ENCODE measurements around the gene NXF3.
A peak's percentile ranks its signal among the peaks of the same experiment; 100 is the strongest.
"Not testable (repeated sequence)": the region's sequence is repeated elsewhere in the genome, so short reads cannot be mapped to it uniquely, and the experiment has no call there.

The NXF3 gene, protein sequence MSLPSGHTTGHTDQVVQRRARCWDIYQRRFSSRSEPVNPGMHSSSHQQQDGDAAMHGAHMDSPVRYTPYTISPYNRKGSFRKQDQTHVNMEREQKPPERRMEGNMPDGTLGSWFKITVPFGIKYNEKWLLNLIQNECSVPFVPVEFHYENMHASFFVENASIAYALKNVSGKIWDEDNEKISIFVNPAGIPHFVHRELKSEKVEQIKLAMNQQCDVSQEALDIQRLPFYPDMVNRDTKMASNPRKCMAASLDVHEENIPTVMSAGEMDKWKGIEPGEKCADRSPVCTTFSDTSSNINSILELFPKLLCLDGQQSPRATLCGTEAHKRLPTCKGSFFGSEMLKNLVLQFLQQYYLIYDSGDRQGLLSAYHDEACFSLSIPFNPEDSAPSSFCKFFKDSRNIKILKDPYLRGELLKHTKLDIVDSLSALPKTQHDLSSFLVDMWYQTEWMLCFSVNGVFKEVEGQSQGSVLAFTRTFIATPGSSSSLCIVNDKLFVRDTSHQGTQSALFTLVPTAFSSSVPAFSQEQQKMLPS

DNA sequence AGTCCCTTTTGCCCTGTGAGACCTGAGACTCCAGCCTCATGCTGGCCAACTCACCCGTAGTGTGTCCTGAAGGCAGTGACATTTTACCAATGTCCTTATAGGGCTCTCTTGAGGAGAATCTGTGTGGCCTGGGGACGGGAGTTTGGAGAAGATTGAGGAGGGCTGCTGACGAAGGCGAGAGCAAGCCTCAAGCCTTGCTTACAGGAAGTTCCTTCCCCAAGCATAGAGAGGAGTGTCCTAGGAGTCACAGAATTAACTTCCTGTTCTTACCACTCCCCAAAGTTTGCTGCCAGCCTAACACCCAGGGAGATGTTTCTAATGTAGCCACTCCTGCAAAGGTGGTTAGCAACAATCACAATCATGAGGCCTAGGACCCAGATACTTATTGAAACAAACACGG is at the start of gene NXF3:
Gene NXF3 (minus strand): TSS at position 202 of the 400 bp plus-strand sequence. CDS start 120 bp downstream, at position 82.
- DNase-seq = peak; percentile 70

DNA sequence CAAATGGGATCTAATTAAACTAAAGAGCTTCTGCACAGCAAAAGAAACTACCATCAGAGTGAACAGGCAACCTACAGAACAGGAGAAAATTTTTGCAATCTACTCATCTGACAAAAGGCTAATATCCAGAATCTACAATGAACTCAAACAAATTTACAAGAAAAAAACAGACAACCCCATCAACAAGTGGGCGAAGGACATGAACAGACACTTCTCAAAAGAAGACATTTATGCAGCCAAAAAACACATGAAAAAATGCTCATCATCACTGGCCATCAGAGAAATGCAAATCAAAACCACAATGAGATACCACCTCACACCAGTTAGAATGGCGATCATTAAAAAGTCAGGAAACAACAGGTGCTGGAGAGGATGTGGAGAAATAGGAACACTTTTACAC is 43.6 kb upstream of the NXF3 start:
- DNase-seq = not testable (repeated sequence)

DNA sequence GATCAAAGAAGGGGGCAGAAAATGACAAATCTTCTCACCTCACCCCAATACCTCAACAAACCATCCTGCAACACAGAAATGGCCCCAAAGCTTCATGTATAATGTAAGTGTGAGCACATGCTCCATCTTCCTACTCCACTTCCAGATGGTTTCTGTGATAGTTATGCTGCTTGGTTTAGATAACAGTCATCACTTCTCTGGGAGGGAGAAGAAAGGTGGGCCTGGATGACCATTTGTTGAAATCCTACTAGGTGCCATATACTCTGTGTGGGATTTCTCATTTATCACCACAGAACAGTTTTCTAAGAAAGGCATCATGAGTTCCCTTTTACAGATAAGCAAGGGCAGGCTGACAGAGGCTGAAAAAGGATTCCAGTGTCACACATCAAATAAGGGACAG is 31.3 kb upstream of the NXF3 start:
- DNase-seq = no peak

DNA sequence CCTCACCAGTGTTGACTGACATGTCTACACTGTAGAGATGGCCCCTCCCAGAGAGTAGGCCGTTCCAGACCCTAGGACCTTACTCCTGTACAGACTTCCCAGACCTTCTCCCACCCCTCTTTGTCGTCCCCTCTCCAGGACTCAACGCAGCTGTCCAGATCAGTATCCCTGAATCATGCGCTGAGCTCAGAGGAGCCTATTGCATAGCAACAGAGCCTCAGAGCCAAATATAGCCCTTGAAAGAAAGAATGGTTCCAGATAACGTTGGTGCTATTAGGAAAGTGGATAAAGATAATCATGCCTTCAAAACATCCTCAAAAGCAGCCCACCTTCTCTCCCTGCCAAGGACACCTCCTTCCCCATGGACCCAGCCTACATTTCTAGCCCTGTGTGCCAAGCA is 27.8 kb upstream of the NXF3 start:
- no peak for DNase-seq

DNA sequence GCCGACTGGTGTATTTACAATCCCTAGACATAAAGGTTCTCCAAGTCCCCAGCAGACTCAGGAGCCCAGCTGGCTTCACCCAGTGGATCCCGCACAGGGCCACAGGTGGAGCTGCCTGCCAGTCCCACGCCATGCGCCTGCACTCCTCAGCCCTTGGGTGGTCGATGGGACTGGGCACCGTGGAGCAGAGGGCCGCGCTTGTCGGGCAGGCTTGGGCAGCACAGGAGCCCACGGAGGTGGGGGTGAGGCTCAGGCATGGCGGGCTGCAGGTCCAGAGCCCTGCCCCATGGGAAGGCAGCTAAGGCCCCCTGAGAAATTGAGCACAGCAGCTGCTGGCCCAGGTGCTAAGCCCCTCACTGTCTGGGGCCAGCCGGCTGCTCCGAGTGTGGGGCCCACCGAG is 24.0 kb upstream of the NXF3 start:
- DNase-seq = not testable (repeated sequence)

DNA sequence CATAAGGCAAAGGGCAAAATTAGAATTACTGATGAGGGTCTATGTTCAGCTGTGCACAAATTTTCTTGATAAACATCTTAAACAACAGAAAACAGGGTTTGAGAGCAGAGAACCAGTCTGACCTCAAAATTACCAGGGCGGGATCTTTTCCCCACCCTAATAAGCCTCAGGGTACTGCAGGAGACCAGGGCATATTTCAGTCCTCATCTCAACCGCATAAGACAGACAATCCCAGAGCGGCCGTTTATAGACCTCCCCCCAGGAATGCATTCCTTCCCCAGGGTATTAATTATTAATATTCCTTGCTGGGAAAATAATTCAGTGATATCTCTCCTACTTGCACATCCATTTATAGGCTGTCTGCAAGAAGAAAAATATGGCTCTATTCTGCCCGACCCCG is 16.6 kb upstream of the NXF3 start:
- DNase-seq = not testable (repeated sequence)

DNA sequence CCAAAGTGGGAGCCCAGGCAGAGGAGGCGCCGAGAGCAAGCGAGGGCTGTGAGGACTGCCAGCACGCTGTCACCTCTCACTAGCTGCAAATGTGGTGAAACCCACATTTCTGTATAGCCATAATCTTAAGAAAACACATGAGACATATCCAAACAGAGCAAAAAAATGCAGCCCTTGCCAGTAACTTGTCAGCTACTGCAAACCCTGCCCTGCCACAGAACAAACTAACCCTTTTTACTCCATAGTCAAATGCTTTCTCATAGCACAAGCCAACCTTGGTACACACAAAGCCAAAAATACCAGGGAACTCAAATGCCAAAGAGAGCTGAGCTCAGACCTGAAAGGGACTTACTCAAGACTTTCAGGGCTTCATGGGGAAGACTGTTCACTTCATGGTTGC is 14.9 kb upstream of the NXF3 start:
- no peak for DNase-seq

DNA sequence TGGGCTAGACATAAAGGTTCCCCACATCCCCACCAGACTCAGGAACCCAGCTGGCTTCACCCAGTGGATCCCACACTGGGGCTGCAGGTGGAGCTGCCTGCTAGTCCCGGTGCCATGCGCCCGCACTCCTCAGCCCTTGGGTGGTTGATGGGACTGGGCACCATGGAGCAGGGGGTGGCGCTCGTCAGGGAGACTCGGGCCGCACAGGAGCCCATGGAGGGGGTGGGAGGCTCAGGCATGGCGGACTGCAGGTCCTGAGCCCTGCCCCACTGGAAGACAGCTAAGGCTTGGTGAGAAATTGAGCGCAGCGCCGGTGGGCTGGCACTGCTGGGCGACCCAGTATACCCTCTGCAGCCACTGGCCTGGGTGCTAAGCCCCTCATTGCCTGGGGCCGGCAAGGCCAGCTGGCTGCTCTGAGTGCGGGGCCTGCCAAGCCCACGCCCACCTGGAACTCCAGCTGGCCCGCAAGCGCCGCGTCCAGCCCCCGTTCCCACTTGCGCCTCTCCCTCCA is 14.3 kb upstream of the NXF3 start:
- not testable (repeated sequence) for DNase-seq

DNA sequence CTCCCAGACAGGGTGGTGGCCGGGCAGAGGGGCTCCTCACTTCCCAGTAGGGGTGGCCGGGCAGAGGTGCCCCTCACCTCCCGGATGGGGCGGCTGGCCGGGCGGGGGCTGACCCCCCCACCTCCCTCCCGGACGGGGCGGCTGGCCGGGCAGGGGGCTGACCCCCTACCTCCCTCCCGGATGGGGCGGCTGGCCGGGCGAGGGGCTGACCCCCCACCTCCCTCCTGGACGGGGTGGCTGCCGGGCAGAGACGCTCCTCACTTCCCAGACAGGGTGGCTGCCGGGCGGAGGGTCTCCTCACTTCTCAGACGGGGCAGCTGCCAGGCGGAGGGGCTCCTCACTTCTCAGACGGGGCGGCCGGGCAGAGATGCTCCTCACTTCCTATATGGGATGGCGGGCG is 11.4 kb upstream of the NXF3 start:
- not testable (repeated sequence) for DNase-seq

DNA sequence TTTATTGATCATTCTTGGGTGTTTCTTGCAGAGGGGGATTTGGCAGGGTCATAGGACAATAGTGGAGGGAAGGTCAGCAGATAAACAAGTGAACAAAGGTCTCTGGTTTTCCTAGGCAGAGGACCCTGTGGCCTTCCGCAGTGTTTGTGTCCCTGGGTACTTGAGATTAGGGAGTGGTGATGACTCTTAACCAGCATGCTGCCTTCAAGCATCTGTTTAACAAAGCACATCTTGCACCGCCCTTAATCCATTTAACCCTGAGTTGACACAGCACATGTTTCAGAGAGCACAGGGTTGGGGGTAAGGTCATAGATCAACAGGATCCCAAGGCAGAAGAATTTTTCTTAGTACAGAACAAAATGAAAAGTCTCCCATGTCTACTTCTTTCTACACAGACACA is 10.9 kb upstream of the NXF3 start:
- not testable (repeated sequence) for DNase-seq

DNA sequence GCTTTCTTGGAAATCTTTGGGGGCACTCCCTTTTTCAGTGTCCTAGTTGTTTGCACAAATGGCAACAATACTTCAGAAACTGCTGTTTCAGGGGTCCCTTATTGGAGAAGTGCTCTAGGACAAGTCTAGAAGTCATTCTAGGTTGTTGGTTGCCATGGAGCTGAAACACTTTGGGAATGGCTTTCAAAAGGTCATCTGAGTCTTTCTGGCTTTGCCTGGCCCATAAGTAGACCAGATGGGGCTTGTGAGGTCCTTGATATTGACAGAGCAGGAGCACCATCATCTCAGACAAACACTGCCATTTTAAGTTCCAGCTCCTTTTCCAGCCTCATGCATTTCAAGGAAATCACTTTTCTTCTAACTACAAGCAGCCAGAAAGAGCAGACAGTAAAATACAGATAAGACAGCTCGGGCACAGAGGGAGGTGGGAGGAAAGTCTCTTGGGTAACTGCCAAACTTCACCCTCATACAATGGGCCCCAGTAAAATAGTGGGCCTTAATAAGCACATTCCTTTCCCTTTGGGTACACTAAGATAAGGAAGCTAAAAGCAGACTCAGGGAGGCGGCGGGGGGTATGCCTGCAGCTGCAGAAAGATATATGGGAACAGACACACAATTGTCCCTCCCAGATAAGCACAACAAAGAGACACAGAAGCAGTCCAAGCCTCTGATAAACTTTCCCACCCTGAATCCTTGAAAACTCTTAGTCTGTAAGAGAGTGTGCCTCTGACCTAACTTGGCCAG is 8.5 kb upstream of the NXF3 start:
- no peak for DNase-seq

DNA sequence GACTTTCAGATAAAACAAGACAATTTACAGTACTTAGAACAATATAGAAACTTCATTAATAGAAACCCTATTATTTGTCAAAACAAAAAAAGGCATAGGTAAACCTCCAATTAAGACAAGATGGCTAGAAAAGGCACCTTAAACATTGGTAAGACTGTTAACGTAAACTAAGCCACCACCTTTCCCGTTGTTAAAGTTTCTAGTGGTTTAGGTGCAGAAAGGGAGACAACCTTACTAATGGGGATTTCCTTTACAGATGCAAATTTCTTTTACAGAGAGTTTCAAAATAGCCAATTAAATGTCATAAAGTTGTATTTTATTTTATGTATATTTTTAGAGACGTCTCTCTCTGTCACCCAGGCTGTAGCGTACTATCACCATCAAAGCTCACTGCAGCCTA is 7.5 kb upstream of the NXF3 start:
- no peak for DNase-seq

DNA sequence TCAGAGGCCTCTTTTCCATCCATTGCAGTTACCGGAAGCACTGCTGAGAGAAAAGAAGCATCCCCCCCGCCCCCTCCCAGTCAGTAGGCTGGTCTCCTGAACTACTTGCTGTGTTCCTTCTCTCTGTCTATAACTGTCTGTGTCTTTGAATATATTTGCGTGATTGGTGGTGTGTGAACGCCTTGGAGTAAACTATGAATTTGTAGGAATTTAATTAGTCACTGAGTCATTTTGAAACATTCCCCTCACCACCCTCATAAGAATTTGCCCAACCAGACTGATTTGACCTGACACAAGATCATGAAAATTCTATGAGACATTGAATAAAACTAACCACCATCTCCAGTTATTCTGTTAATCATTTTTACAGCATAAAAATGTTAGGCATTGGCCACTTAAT is 6.7 kb upstream of the NXF3 start:
- no peak for DNase-seq

DNA sequence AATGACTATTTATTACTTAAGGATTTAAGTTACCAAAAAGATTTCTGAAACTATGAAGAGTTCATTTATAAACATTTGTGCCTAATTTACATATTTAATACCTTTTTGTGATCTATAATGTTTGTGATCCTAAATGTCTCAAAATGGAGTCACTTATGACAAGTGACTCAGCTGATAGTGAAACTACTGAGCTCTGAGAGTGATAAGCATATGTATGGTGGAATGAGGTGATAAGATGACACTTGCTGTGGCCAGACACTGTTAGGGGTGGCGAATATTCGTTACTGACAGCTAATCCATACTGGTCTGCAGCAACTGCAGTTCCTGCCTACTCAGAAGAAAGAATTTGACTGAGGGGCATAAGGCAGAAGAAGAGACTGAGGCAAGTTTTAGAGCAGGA is 5.5 kb upstream of the NXF3 start:
- DNase-seq = no peak

DNA sequence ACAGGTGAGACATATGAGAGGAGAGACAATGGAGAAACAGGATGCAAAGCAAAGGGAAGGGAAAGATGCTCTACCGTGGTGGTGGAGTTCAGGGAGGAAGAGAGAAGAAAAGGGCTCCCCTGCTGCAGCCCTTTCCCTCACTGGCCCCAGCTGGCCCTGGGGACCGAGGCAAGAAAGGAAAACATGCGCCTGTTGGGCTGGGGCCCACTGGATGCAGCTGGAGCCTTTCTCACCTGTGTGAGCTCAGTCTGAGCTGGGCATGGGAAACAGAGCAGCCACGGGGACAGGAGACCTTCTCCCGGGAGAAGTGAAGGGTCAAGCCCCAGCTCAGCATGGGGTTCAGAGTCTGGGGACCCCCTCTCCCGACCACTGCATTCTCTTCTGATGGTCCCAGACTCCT is 11.9 kb downstream of the NXF3 start:
- DNase-seq = no peak

DNA sequence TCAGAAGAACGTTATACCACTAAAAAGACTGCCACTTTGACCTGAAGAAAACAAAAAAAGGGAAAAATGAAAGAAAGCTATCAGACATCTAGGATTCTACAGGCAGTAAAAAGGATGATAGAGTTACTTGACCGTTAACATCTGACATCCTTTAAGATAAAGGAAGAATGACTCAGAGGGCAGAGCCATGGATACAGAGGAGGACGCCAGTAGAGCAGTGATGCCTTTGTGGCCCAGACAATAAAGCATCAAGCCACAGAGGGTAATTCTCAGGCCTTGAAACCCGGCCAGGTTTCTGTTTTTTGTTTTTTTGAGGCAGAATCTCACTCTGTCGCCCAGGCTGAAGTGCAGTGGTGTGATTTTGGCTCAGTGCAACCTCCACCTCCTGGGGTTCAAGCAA is 19.5 kb downstream of the NXF3 start:
- DNase-seq = peak; percentile 63

DNA sequence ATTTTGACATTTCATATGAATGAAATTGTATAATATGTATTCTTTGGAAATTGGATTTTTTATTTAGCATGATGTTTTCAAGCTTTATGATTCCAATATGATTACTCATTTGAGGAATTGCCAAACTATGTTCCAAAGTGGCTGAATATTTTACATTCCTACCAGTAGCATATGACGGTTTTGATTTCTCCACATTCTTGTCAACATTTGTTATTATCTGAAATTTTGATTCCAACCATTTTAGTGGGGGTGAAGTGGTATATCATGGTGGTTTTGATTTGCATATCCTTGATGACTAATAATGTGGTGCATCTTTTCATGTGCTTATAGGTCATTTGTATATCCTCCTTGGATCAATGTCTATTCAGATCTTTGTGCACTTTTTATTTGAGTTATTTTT is 26.3 kb downstream of the NXF3 start:
- no peak for DNase-seq

DNA sequence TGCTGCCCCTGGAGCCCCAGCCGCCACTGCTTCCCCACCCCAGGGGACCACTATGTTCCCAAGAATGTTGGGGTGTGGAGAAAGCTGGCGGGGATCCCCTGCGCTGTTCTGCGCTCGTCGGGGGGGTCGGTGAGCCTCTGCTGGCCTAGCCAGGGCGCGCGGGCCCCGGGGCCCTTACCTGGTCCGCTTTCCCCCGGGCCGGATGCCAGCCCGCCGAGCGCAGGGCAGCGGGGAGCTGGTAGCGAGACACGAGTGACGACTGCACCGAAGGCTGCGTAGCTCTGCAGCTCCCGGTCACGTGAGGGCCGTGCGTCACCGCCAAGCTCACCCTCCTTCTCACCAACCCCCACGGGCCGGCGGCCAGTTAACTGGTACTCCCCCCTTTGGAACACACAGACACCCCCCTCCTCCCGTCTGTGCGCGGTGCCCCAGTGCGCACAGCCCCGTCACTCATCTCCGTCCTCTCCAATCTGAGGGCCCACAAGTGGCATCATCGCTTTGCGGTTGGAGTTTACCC is 29.0 kb downstream of the NXF3 start, which contains the start of gene BEX1:
Gene BEX1 (minus strand): TSS at position 254 of the 517 bp plus-strand sequence. CDS start 897 bp downstream, outside the sequence.
- DNase-seq = peak; percentile 65

DNA sequence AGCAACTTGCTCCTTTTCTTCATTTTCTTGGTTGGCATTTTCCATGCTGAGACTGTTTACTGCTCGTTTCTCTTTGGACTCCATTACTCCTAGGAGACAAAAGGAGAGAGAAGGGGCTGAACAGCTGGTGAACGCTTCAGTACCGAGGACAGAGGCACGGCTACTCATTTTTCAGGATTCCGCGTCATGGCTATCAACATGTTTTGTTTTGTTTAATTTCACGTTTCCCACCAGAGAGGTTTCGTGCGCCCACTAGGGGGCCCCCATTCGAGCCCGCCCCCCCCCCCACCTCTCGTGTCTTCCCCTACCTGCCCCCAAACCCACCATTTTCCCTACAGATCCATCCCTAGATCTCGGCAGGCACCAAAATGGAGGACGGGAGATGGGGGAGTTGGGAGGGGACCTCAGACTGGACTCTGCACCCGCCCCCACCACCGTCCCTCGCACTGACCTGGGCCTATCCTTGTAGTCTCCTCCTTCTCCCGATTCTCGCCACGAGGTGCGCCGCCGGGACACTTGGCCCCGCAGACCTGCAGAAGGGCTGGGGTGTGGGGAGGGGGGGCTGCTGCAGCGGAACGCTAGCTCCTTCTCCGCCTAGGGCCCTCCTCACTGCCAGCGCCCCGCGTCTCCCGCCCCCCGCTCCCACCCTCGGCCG is 29.6 kb downstream of the NXF3 start:
- DNase-seq = peak; percentile 25

DNA sequence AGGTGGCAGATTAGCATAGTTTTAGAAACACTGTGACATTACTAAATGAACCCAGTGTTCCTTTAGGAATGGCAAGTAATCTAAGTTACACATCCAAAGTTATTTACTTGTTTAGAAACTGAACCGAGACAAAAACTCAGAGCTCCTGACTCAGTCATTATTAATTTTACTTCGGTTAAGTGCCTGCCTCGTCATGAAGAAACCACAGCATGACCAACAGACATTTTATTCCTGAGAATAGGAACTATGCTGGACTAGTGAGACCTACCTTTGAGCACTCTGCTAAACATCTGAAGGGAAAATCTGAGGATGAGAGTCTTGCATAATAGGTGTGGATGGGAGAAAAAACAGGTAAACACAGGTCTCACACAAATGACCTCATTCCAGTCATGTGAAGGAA is 31.5 kb downstream of the NXF3 start:
- no peak for DNase-seq

DNA sequence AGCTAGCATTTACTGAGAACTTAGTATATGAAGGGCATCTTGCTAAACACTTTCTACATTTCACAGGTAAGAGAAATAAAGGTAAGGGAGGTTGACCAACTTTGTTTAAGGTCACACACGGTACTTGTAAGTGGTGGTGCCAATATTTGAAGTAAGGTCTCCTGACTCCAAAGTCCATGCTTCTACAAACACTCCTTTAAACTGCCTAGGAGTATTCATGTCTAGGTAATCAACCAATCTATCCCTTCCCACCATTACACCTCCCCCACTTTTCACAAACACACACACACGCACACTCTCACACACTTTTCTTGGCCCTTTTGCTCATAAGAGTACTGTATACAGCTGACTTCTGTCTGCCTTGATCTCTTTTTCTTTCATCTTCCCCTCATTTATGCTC is 36.0 kb downstream of the NXF3 start:
- no peak for DNase-seq

DNA sequence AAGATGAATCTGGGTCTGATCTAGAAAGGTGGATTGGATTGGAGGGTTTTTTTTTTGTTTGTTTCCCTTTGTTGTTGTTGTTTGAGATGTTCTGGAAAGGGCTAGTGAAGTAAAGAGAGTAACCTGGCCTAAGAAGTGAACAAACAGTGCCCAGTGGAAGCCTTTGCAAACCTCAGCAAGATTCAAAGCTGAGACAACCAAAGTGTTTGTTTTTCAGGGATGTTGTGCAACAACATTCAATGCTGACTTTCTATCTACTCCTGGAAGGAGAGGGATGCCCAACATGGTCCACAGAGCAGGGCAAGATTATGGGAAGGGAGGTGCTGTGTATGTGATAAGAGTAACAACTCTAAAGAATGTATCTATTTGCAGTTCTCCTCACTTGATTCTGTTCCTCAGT is 40.3 kb downstream of the NXF3 start:
- DNase-seq = no peak

DNA sequence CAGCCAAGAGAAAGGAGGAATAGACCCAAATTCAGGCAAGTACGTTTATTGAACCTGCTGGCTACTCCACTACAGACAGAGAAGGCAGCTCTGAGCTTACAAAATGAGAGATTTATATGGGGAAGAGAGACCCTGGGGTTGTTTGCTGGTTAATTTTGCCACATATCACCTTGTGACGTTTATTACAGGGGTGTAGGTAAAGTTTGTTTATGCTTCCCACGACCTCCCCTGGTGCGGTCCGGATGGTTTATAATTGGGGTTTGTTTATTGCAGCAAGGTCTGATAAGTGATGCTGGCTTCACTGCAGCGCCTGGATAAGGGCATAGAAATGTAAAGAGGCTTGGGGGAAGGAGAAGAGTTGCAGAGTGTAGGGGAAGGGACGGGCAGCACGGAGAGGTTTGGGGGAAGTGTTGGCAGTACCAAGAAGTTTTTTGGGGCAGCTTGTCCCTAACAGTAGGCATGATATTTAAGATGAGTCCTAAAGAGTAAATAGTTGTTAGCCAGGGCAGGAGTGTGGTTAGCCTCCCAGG is 41.6 kb downstream of the NXF3 start:
- DNase-seq = no peak

Measured in MV-4-11 (cell line).